ENCODE results near the gene CDA.

Gene CDA

GRCh38 chr1:20569523-20570098 is 19.3 kb upstream of the CDA start:
- TF ChIP-seq TAF1 (IDR thresholded peaks at IDR 0.05; ENCODE audit: borderline replicate concordance, low read depth, low read length), result no peak
- TF ChIP-seq POLR2AphosphoS5 (IDR thresholded peaks at IDR 0.05; ENCODE audit: low read depth, low read length), result no peak
- no peak for FAIRE-seq

GRCh38 chr1:20571427-20571826 is 17.5 kb upstream of the CDA start:
- DNase-seq (ENCODE audit: insufficient read length) (no peak), FAIRE-seq (no peak)
- TF ChIP-seq TAF1 (IDR thresholded peaks at IDR 0.05; ENCODE audit: borderline replicate concordance, low read depth, low read length) (no peak), POLR2A (IDR thresholded peaks at IDR 0.05; ENCODE audit: low read depth, low read length) (no peak), POLR2AphosphoS5 (IDR thresholded peaks at IDR 0.05; ENCODE audit: low read depth, low read length) (no peak)

More at GRCh38 chr1:20569523-20570098, 19.3 kb upstream of the CDA start:
- no peak for DNase-seq (ENCODE audit: insufficient read length)

- FAIRE-seq (no peak), DNase-seq (ENCODE audit: insufficient read length) (no peak)
- TF ChIP-seq POLR2A (IDR thresholded peaks at IDR 0.05; ENCODE audit: low read depth, low read length) (no peak), POLR2AphosphoS5 (IDR thresholded peaks at IDR 0.05; ENCODE audit: low read depth, low read length) (no peak), TAF1 (IDR thresholded peaks at IDR 0.05; ENCODE audit: borderline replicate concordance, low read depth, low read length) (no peak)
These were observed 14.9 kb upstream of the CDA start for GRCh38 chr1:20573987-20574386.

- FAIRE-seq (no peak), DNase-seq (ENCODE audit: insufficient read length) (peak; percentile 58)
- TF ChIP-seq POLR2AphosphoS5 (IDR thresholded peaks at IDR 0.05; ENCODE audit: low read depth, low read length), result no peak
- TF ChIP-seq TAF1 (IDR thresholded peaks at IDR 0.05; ENCODE audit: borderline replicate concordance, low read depth, low read length), result no peak
- no peak for TF ChIP-seq POLR2A (IDR thresholded peaks at IDR 0.05; ENCODE audit: low read depth, low read length)
These were observed 14.0 kb upstream of the CDA start for GRCh38 chr1:20574686-20575540.

GRCh38 chr1:20575541-20576336 is 13.2 kb upstream of the CDA start:
- FAIRE-seq, result no peak
- TF ChIP-seq POLR2AphosphoS5 (IDR thresholded peaks at IDR 0.05; ENCODE audit: low read depth, low read length) (no peak), POLR2A (IDR thresholded peaks at IDR 0.05; ENCODE audit: low read depth, low read length) (no peak), TAF1 (IDR thresholded peaks at IDR 0.05; ENCODE audit: borderline replicate concordance, low read depth, low read length) (no peak)
- no peak for DNase-seq (ENCODE audit: insufficient read length)

GRCh38 chr1:20578062-20578461 is 10.8 kb upstream of the CDA start:
- no peak for TF ChIP-seq POLR2AphosphoS5 (IDR thresholded peaks at IDR 0.05; ENCODE audit: low read depth, low read length)
- no peak for TF ChIP-seq POLR2A (IDR thresholded peaks at IDR 0.05; ENCODE audit: low read depth, low read length)
- TF ChIP-seq TAF1 (IDR thresholded peaks at IDR 0.05; ENCODE audit: borderline replicate concordance, low read depth, low read length), result no peak
- FAIRE-seq (no peak), DNase-seq (ENCODE audit: insufficient read length) (no peak)

- DNase-seq (ENCODE audit: insufficient read length) (no peak), FAIRE-seq (no peak)
- no peak for TF ChIP-seq POLR2A (IDR thresholded peaks at IDR 0.05; ENCODE audit: low read depth, low read length)
These were observed 10.0 kb upstream of the CDA start for GRCh38 chr1:20578721-20579395.

- TF ChIP-seq TAF1 (IDR thresholded peaks at IDR 0.05; ENCODE audit: borderline replicate concordance, low read depth, low read length) (no peak), POLR2A (IDR thresholded peaks at IDR 0.05; ENCODE audit: low read depth, low read length) (no peak), POLR2AphosphoS5 (IDR thresholded peaks at IDR 0.05; ENCODE audit: low read depth, low read length) (no peak)
- DNase-seq (ENCODE audit: insufficient read length), result no peak
- no peak for FAIRE-seq
These were observed 4.0 kb upstream of the CDA start for GRCh38 chr1:20584890-20585289.

GRCh38 chr1:20586953-20587660 is 1.8 kb upstream of the CDA start:
- DNase-seq (ENCODE audit: insufficient read length) (no peak), FAIRE-seq (no peak)
- no peak for TF ChIP-seq POLR2AphosphoS5 (IDR thresholded peaks at IDR 0.05; ENCODE audit: low read depth, low read length)
- TF ChIP-seq POLR2A (IDR thresholded peaks at IDR 0.05; ENCODE audit: low read depth, low read length), result no peak
- no peak for TF ChIP-seq TAF1 (IDR thresholded peaks at IDR 0.05; ENCODE audit: borderline replicate concordance, low read depth, low read length)

- TF ChIP-seq POLR2AphosphoS5 (IDR thresholded peaks at IDR 0.05; ENCODE audit: low read depth, low read length) (no peak), TAF1 (IDR thresholded peaks at IDR 0.05; ENCODE audit: borderline replicate concordance, low read depth, low read length) (no peak), POLR2A (IDR thresholded peaks at IDR 0.05; ENCODE audit: low read depth, low read length) (no peak)
- DNase-seq (ENCODE audit: insufficient read length) (no peak), FAIRE-seq (no peak)
These were observed 1.2 kb upstream of the CDA start for GRCh38 chr1:20587661-20588053.
